ENCODE results near the gene L3MBTL3.

Gene L3MBTL3

DNA sequence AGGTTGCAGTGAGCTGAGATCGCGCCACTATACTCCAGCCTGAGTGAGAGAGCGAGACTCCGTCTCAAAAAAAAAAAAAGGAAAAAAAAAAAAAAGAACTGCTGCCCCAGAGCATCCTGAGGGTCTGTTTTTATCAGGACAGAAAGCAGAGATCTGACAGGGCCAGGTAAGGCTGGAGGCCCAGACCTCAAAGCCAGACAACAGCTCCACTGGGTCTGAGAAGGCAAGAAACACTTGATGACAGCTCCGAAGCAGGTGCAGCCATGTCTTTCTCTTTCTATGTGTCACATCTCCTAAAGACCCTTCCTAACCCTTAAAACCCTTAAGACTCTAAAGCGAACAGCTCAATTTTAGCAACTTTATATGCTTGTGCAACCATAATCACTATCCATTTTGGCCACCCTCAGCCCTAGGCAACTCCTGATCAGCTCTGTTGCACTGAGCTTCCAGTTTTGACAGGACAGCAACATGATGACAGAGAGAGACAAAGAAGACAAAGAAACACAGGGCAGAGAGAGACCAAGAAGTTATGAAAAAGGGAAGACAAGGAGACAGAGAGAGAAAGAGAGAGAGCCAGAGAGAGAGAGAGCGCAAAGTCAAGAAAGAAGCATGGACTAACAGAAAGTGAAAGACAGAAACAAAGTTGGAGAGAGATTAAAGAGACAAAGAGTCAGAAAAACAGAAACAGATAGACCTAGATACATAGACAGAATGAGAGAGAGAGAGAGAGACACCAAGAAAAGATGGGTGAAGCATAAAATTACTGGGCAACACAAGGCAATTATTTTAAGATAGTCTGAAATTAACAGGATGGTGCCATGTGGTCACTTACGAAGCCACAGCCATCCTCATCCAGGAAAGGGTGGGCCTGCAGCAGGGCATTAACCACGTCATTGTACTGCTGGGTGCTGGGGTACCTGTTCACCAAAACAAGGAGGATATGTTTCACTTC lies 165.2 kb downstream of the L3MBTL3 start:
- DNase-seq = no peak

DNA sequence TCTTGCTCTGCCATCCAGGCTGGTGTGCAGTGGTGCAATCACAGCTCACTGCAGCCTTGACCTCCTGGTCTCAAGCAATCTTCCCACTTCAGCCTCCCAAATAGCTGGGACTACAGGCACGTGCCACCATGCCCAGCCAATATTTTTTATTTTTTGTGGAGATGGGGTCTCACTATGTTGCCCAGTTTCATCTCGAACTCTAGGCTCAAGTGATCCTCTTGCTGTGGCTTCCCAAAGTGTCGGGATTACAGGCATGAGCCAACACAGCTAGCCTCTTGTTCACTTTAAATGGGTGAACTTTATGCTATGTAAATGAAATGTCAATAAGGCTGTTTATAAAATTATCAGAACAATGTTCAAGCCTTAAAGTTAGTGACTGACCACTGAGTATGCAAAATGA lies 167.3 kb downstream of the L3MBTL3 start:
- DNase-seq = no peak

DNA sequence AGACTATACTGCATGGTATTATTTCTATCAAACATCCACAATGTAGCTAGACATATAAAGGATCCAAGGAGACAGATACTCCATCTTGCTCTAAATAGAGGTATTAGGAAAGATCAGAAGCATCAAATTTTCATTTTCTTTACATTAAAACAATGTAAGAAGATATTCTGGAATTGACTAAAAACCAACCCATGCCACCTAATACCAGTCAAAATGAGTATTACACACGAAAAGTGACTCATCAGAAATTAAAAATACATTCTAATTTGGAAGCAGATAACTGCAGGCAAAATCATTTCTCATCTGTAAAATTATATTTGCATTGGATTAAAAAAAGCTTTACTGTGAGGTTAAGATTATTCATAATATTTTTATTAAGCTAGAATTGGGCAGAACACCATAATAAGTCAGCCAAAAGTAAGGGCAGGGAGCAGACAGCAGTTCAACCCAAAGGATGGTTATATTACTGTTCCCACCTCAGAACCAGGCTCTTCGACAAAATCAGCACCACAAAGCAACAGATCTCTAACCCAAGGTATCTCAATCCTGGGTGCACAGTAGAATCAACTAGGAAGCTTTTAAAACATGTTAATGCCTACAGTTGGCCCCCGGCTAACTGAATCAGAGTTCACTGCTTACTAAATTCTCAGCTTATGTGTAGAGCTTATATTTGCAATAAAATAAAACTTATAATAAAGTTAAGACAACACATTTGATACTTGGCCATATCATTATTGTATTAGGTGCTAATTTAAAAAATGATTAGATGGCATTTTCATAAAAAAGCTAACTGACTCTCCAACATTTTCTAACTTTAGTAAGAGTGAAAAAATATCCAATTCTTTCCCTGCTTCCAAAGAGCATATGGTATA lies 169.2 kb downstream of the L3MBTL3 start:
- DNase-seq = no peak

DNA sequence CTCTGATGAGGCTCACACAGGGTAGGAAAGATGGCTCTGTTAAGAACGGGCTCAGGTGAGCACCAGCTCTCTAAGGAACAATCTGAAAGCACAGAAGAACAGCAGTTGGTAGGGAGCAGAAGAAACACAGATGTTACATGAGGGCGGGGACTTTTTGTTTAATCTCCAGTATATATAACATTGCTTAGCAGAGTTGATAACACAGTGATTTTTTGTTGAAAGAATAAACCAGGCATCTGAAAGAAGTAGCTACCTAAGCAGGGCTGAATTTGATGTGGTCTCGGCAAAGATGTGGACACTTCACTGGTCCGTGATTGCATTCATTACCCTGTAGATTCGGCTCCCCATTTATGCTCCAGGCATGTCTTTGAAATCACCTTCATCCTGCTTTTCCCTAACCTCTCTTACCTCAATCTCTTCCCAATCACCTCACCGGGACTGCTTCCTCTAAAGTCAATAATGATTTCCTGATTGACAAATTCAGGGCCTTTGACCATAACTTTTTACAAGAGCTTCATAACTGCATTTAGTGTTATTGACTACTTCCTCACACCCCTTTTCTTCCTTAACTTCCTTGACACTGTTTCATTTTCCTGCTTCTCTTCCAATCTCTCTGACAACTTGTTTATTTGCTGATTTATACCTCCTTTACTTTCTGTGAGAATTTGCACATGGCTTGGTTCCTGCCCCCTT lies 170.0 kb downstream of the L3MBTL3 start:
- DNase-seq = no peak

DNA sequence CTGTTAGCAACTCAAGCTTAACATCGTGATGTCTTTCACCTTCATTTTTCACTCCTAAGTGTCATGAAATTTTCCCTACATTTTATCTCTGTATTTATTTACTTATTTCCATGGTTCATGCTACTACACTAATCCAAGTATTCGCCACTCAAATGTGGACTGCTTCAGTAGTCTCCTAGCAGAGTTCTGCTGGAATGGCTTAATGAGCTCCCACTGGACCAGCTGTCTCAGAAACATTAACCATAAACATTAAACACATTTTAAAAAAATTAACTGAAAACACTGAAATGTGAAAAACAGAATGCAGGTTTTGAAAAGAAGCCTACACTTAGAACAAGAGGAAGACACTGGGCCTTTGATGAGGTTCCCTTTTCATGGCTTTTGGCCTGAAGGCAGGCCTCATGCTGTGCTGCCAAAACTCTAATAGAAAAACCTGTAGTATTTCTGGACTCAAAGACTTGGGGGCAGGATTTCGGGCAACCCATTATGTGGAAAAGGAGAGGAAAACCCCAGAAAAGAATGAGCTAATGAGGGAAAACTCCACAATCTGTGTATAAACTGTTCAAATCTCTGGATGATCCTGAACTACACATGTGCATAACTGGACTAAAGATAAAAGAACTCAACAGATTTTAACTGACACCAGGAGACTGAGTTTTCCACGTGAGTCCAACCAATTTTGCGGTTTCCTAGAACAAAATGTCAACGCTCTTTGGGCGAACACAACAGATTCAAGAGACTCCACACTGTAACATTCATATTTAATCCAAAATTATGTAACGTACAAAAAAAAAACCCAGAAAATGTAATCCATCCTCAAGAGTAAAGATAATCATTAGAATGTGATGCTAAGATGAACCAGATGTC lies 171.4 kb downstream of the L3MBTL3 start:
- no peak for DNase-seq
